BLaER1 (cell line): Measurements from ENCODE around the gene FITM1.

Experiments
- H3K27ac ChIP-seq: shearing (Covaris generic); formaldehyde crosslinking; 2 replicates; pipeline ENCODE4 v1.8.1; 2022
- H3K27me3 ChIP-seq: shearing (Covaris generic); formaldehyde crosslinking; 2 replicates; pipeline ENCODE4 v1.8.1; 2022
- H3K36me3 ChIP-seq: shearing (Covaris generic); formaldehyde crosslinking; 2 replicates; pipeline ENCODE4 v1.8.1; 2022
- H3K4me1 ChIP-seq: shearing (Covaris generic); formaldehyde crosslinking; 2 replicates; pipeline ENCODE4 v1.8.1; 2022
- H3K4me2 ChIP-seq: shearing (Covaris generic); formaldehyde crosslinking; 2 replicates; pipeline ENCODE4 v1.8.1; 2022
- H3K4me3 ChIP-seq: shearing (Covaris generic); formaldehyde crosslinking; 2 replicates; pipeline ENCODE4 v1.8.1; 2022
- H3K9ac ChIP-seq: shearing (Covaris generic); formaldehyde crosslinking; 2 replicates; pipeline ENCODE4 v1.8.1; 2022
- H3K9me3 ChIP-seq: shearing (Covaris generic); formaldehyde crosslinking; 2 replicates; pipeline ENCODE4 v1.8.1; 2022
- H4K20me1 ChIP-seq: shearing (Covaris generic); formaldehyde crosslinking; 2 replicates; pipeline ENCODE4 v1.8.1; 2022
- Cebpa-rat ChIP-seq: shearing (Covaris generic); IDR thresholded peaks from 2 replicates; pipeline ENCODE4 v1.8.1; 2022

Gene FITM1

DNA sequence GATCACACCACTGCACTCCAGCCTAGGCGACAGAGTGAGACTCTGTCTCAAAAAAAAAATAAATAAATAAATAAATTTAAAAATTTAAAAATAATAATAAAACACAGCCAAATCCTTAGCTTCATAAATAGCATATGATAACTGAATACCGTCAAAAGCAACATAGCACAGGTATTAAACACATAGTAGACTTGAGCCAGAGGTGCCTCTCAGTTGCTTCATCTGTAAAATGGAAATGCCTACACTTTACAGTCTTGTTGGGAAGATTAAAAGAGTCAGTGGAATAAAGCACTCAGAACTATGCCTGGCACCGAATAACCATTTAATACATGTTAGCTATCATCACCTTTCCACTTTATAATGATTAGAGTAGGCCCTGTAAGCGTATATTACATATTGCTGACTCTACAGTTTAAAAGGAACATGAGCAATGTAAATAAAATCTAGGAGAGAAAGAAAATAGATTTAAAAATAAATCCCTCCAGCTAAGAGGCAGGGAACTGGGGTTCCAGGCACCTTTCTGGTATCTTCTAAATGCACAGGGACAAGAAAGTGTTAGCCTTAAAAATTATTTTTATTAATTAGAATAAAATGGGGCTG, 23.7 kb upstream of the FITM1 start:
- TF ChIP-seq Cebpa-rat: no peak
- H3K27me3 ChIP-seq: no peaks in the 10 kb centered on the region
- no peak overlapping the region for H3K9ac ChIP-seq
- no peak overlapping the region for H3K4me3 ChIP-seq
- H3K4me1 ChIP-seq: peaks cover 25% of the 10 kb centered on the region
- no peaks in the 10 kb centered on the region for H4K20me1 ChIP-seq
- no peak overlapping the region for H3K4me2 ChIP-seq
- peaks cover 29% of the 10 kb centered on the region for H3K9me3 ChIP-seq
- peaks cover 37% of the 10 kb centered on the region for H3K36me3 ChIP-seq
- H3K27ac ChIP-seq: no peak overlapping the region

DNA sequence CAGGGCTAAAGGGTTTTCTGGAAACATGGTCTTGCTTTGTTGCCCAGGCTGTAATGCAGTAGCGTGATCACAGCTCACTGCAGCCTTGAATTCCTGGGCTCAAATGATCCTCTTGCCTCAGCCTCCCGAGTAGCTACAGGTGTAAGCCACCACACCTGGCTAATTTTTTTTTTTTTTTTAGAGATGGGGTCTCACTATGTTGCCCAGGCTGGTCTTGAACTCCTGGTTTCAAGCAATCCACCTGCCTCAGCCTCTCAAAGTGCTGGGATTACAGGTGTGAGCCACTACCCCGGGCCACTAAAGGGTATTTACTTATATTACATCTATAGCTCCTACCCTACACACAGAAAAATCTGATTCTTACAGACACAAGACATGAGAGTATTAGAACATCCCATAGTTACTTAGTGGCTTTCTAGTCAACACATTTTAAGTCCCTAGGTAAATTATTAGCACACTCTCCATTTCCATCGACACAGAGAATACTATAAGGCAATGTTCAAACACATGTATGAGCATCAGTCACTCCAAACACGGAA, 22.1 kb upstream of the FITM1 start:
- Histone ChIP-seq H3K27me3 (no peaks in the 10 kb centered on the region), H3K9me3 (peaks cover 19% of the 10 kb centered on the region), H3K27ac (no peak overlapping the region), H3K36me3 (peaks cover 21% of the 10 kb centered on the region), H3K4me3 (no peak overlapping the region), H3K9ac (no peak overlapping the region), H3K4me2 (no peak overlapping the region), H3K4me1 (peaks cover 26% of the 10 kb centered on the region), H4K20me1 (no peaks in the 10 kb centered on the region)
- no peak for TF ChIP-seq Cebpa-rat

DNA sequence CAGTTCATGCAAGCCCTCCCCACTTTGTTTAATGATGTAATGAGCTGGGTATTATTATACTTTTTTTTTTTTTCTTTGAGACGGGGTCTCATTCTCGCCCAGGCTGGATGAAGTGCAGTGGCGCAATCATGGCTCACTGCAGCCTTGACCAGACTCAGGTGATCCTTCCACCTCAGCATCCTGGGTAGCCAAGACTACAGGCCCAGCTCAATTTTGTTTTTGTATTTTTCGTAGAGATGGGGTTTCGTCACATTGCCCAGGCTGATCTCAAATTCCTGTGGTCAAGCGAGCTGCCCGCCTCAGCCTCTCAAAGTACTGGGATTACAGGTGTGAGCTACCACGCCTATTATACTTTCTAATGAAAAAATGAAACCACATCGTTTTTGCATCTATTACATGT, 20.4 kb upstream of the FITM1 start:
- Histone ChIP-seq H3K4me2 (no peak overlapping the region), H4K20me1 (no peaks in the 10 kb centered on the region), H3K36me3 (peaks cover 4% of the 10 kb centered on the region; the same call in 1 of the 2 replicates), H3K27me3 (no peaks in the 10 kb centered on the region), H3K4me1 (peaks cover 28% of the 10 kb centered on the region), H3K4me3 (no peak overlapping the region), H3K9me3 (peaks cover 2% of the 10 kb centered on the region; the same call in 1 of the 2 replicates), H3K9ac (no peak overlapping the region), H3K27ac (no peak overlapping the region)
- TF ChIP-seq Cebpa-rat: no peak

DNA sequence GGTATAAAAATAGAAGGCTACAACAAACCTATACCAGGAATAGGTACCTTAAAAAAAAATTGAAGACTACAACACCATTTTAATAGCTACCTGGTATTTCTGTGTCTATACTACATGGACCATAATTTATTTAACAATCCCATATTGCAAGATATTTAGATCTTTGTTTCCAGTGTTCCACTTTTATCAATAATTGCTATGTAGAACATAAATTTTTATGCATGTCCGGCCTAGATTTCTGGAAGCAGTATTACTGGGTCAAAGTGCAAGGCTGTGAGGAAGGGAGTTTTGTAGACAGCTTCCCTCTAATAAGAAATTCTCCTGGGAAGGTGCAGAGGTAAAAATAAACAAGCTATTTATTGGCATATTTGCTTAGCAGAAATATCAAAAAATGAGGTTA, 19.9 kb upstream of the FITM1 start:
- Histone ChIP-seq H3K4me3 (no peak overlapping the region), H3K9me3 (no peaks in the 10 kb centered on the region), H3K27ac (no peak overlapping the region), H3K4me1 (peaks cover 30% of the 10 kb centered on the region), H3K9ac (no peak overlapping the region), H3K27me3 (no peaks in the 10 kb centered on the region), H4K20me1 (no peaks in the 10 kb centered on the region), H3K4me2 (no peak overlapping the region), H3K36me3 (no peaks in the 10 kb centered on the region)
- no peak for TF ChIP-seq Cebpa-rat

DNA sequence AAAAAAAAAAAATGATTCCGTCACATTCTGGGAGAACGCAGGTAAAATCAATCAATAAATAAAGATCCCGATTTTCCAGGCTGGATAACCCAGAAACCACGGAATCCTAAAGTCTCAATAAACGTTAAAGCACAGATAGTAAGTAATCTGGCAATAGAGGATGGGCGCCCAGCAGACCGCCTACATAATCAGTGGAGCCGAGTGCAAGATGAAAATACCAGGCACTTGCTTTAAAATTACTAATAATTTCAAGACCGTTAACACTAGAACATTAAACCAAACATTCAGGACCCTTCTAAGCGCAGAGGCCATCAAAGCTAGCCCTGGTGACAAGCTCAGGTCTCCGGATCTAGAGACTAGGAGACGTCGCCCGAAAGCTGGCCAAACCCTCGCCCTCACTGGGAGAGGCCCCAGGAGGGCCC, 17.1 kb upstream of the FITM1 start:
- Histone ChIP-seq H3K9me3 (no peaks in the 10 kb centered on the region), H3K27me3 (no peaks in the 10 kb centered on the region), H3K4me1 (peaks cover 42% of the 10 kb centered on the region), H3K36me3 (peaks cover 23% of the 10 kb centered on the region), H3K9ac (peak overlapping the region; percentile 87), H3K4me2 (peak overlapping the region; percentile 100), H3K4me3 (peak overlapping the region; percentile 75), H3K27ac (peak overlapping the region; percentile 95), H4K20me1 (no peaks in the 10 kb centered on the region)
- TF ChIP-seq Cebpa-rat: no peak

DNA sequence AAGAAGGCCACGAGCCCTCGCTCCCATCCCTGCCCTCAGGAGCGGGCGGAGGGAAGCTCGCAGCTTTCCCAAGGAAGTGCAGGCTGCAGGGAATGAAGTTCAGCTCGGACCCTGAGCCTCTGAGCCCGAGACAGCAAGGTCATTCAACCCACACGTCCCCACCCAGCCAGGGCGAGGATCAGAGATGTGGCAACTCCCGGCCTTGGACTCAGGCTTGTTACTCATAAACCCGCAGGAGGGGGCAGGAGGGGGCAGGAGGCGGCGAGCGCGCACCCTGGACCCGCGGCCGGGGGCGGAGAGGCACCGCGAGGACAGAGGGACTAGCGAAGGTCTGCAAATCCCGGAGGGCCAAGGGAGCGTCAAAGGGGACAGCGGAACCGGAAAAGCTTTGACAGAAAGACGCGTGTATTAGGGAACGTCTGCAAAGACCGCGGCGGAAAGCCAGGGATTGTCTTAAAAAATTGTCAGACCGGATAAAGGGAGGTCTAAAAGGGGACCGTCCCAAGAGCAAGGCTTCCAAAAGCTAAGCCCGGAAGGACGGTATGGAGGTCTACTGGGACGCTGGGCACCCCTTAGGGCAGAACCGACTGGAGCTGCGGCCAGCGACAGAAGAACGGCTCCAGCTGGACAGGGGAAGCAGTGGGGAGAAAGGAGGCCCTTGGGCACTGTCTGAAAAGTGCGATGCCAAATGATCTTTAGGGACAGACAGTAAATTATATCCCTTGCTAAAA, 16.5 kb upstream of the FITM1 start:
- peak overlapping the region; percentile 100 for H3K4me2 ChIP-seq
- peaks cover 36% of the 10 kb centered on the region for H3K4me1 ChIP-seq

DNA sequence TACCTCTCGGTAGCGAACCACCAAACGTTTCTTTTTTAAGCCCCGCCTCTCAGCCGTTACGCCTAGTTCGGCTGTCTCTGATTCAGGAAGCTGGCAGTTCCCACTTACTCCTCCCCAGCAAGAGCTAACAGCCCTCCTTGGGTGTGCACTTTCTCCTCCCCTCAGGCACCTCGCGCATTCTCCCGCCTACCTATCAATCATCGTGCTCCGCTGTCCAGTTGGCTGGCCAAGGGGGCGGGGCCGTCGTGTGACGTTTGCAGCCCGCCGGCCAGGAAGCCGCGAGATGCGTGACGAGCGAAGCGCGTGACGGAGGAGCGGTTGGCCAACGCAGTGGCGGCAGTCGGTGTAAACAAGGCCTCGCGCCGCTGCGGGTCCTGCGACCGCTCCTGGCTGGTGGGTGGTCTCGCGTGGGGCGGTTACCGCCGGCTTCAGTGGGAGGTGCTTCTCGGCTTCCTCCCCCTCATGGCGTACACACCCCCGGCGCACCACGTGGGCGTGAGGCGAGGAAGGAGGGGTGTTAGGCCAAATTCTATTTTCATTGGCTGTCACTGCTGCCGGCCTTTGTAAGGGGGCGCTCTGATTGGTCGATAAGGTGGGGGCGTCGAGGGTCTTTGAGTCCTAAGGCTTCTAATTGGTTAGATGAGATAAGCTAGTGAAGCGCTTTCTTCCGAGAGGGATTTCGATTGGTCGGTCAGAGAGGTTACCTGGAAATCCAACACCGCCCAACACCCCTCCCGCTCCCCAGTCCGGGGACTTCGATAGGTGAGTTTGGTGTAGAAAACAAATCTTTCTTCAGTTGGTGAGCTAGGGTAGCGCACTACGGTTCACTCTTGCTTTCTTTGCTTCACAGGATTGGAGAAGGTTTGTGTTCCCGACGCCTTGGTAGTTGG, 15.7 kb upstream of the FITM1 start, which contains the start of the genes DCAF11 and NRL:
Gene DCAF11, plus strand, starts transcription at position 246 of the 890 bp plus-strand sequence. CDS start 818 bp downstream, outside the sequence.
Gene NRL, minus strand, starts transcription at position 418 of the 890 bp plus-strand sequence. CDS start 32,101 bp downstream, outside the sequence.
- Histone ChIP-seq H3K4me3 (peak within 1 kb of the TSS; percentile 75), H3K27me3 (no peaks in the 10 kb centered on the region), H3K36me3 (peaks cover 37% of the 10 kb centered on the region), H3K4me2 (peak within 1 kb of the TSS; percentile 100), H3K9me3 (no peaks in the 10 kb centered on the region), H4K20me1 (no peaks in the 10 kb centered on the region), H3K27ac (peak within 1 kb of the TSS; percentile 95), H3K9ac (peak within 1 kb of the TSS; percentile 87), H3K4me1 (peaks cover 32% of the 10 kb centered on the region)
- TF ChIP-seq Cebpa-rat: no peak

More for the DNA sequence above, 16.5 kb upstream of the FITM1 start:
- Histone ChIP-seq H3K36me3 (peaks cover 29% of the 10 kb centered on the region), H3K27me3 (no peaks in the 10 kb centered on the region), H3K4me3 (peak overlapping the region; percentile 75), H3K9me3 (no peaks in the 10 kb centered on the region), H4K20me1 (no peaks in the 10 kb centered on the region), H3K27ac (peak overlapping the region; percentile 95), H3K9ac (peak overlapping the region; percentile 87)
- TF ChIP-seq Cebpa-rat: 0 out of 2 replicates have a peak, but pooled peaks have one; percentile 22

DNA sequence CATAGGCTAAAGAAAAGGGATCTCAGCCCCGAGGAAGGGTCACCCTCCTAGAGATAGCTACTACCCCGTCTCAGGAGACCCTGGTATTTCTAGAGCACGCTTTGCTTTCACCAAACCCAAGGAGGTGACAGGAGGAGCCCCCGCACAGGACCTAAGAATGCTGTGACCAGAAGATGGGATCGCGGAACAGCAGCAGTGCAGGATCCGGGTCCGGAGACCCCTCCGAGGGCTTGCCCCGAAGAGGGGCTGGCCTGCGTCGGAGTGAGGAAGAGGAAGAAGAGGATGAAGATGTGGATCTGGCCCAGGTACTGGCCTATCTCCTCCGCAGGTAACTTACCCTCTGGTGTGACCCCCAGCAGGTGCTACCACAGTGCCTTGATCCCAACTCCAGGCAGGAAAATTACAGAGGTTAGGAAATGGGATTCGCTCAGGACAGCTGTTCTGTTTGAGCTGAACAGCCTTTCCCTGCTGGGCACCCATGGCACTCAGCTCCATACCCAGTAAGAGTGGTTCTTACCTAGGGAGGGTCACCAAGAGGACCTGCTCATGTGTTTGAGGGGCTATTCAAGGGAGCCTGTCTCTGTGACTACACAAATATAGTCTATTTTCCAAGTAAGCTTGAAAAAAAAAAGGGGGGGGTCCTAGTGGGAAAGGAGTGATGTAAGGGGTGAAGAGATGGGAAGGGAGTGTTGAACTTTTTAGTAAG, 14.9 kb upstream of the FITM1 start:
- Histone ChIP-seq H3K9ac (peak overlapping the region; percentile 87), H3K27me3 (no peaks in the 10 kb centered on the region), H4K20me1 (no peaks in the 10 kb centered on the region), H3K4me3 (peak overlapping the region; percentile 75), H3K36me3 (peaks cover 45% of the 10 kb centered on the region), H3K4me2 (peak overlapping the region; percentile 93), H3K27ac (peak overlapping the region; percentile 48; the same call in 1 of the 2 replicates), H3K9me3 (no peaks in the 10 kb centered on the region), H3K4me1 (peaks cover 25% of the 10 kb centered on the region)
- no peak for TF ChIP-seq Cebpa-rat
